ENCODE results near the gene IGF1.

The IGF1 gene

GRCh38 chr12:102518871-102519270 lies 38.5 kb upstream of the IGF1 start:
- in situ Hi-C loops (cut with MboI; ENCODE audit: low sequenced_read_pairs, unreplicated experiment): no loop called here
- TF ChIP-seq CTCF (IDR thresholded peaks at IDR 0.05; ENCODE audit: borderline replicate concordance, control extremely low read depth, extremely low read depth, insufficient read depth, missing control alignments): no peak
- DNase-seq (ENCODE audit: low spot score): no peak

DNA sequence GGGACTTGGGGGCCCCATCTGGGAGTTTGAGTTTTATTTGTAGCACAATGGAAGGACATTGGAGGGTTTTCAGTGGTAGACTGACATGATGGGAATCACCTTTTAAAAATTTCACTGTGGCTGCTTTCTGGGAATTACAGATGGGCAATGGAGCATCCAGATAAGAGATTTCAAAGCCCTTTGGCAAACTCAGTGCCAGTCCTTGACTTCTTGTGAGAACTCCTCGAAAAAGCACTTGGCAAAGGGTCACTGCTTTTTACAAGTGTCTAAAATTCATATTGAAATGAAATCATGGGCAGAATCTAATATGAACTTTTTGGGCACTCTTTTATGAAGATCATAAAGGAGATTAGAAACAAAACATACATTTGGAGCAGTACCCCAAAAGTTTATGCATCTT lies 34.3 kb upstream of the IGF1 start:
- TF ChIP-seq CTCF (IDR thresholded peaks at IDR 0.05; ENCODE audit: borderline replicate concordance, control extremely low read depth, extremely low read depth, insufficient read depth, missing control alignments): no peak
- in situ Hi-C loops (cut with MboI; ENCODE audit: low sequenced_read_pairs, unreplicated experiment): no loop called here
- no peak for DNase-seq (ENCODE audit: low spot score)

DNA sequence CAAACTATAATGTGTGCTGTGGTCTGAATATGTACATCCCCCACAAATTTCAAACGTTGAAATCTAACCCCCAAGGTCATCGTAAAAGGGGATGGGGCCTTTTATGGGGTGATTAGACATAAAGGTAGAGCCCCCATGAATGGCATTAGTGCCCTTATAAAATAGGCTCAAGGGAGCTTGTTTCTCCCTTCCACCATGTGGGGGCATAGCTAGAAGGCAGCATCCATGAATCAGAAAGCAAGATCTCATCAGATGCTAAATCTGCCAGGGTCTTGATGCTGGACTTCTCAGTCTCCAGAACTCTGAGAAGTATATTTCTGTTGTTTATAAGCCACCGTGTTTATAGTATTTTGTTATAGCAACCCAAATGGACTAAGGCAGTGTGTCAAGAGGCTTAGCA lies 33.4 kb upstream of the IGF1 start:
- in situ Hi-C loops (cut with MboI; ENCODE audit: low sequenced_read_pairs, unreplicated experiment): no loop called here
- TF ChIP-seq CTCF (IDR thresholded peaks at IDR 0.05; ENCODE audit: borderline replicate concordance, control extremely low read depth, extremely low read depth, insufficient read depth, missing control alignments): no peak
- no peak for DNase-seq (ENCODE audit: low spot score)

DNA sequence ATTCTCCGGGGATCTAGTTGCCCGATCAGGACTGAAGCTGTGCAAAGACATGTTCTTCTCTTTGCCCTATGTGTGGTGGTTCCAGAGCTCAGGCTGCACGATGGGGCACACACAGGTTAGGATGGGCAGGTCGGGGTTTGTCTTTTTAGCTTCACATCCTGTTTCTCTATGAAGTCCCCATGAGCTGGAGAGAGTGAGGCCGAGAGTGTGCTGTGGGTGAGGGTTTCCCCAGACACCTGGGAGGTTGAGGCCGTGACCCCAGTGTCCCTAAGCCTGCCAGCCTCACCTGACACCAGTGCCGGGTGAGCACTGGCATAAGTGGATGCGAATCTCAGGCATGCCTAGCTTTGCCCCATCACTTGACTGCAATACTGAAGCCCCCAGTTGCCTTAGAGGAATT lies 32.9 kb upstream of the IGF1 start:
- in situ Hi-C loops (cut with MboI; ENCODE audit: low sequenced_read_pairs, unreplicated experiment): no loop called here
- TF ChIP-seq CTCF (IDR thresholded peaks at IDR 0.05; ENCODE audit: borderline replicate concordance, control extremely low read depth, extremely low read depth, insufficient read depth, missing control alignments): no peak
- no peak for DNase-seq (ENCODE audit: low spot score)

DNA sequence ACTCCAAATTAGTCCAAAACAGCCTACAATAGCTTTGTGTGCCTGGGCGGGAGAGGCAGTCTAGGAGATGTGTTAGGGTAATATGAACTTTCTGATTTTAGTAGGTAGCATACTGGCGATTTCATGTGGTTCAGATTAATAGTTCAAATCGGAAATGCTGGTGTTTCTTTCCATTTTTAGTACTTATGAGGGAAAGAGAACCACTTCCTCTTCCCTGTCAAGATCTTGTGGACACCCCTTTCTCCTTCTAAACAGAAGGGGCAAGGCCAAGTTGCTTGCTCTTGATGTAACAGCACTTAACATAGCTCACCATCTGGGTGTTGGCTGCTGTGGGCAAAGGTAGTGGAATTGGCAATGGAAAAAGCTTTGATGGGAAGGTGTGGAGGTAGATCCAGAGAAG lies 32.2 kb upstream of the IGF1 start:
- in situ Hi-C loops (cut with MboI; ENCODE audit: low sequenced_read_pairs, unreplicated experiment): no loop called here
- no peak for TF ChIP-seq CTCF (IDR thresholded peaks at IDR 0.05; ENCODE audit: borderline replicate concordance, control extremely low read depth, extremely low read depth, insufficient read depth, missing control alignments)
- DNase-seq (ENCODE audit: low spot score): no peak

- no peak for TF ChIP-seq CTCF (IDR thresholded peaks at IDR 0.05; ENCODE audit: borderline replicate concordance, control extremely low read depth, extremely low read depth, insufficient read depth, missing control alignments)
- in situ Hi-C loops (cut with MboI; ENCODE audit: low sequenced_read_pairs, unreplicated experiment): no loop called here
- DNase-seq (ENCODE audit: low spot score): no peak
Observed at GRCh38 chr12:102511575-102511974, 31.2 kb upstream of the IGF1 start.

DNA sequence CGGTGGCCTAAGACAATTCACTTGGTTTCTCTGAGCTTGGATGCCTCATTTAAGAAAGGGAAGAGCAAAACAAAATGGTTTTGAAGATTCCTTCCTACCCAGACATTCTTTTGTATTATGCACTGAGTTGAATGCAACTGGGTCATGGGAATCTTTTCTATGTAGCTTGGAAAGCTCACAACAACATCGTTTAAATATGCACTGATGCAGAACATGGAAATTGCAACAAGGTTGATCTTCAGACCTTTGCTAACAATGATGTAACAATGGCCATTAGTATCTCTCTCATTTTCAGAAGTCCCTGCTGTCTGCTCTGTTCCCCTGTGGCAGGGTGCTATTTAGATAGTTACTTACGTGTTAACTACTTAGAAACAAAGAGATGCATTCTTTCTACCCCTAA lies 30.1 kb upstream of the IGF1 start:
- TF ChIP-seq CTCF (IDR thresholded peaks at IDR 0.05; ENCODE audit: borderline replicate concordance, control extremely low read depth, extremely low read depth, insufficient read depth, missing control alignments): no peak
- DNase-seq (ENCODE audit: low spot score): no peak
- in situ Hi-C loops (cut with MboI; ENCODE audit: low sequenced_read_pairs, unreplicated experiment): no loop called here

All from GM13976 (cell line).